H9 (cell line): ENCODE data around the gene KCNH2. TPM values are rescaled to one million over a fixed set of nuclear protein-coding genes. Genes with fewer than 3 reads are reported as not detected.

Source experiments
- DNase-seq: peaks from one replicate; pipeline ENCODE4 v3.0.0-alpha.2; 2017
- H2AFZ ChIP-seq: one replicate; pipeline ENCODE4 v1.6.1; 2013; ENCODE audit warnings: mild to moderate bottlenecking, low read length, control low read depth, moderate library complexity
- H2AK5ac ChIP-seq: 2 replicates; pipeline ENCODE4 v1.6.1; 2013; ENCODE audit warnings: low read length, control low read depth, mixed read lengths; ENCODE audit not compliant: insufficient read length
- H2BK120ac ChIP-seq: one replicate; pipeline ENCODE4 v1.6.1; 2013; ENCODE audit warnings: low read depth, mild to moderate bottlenecking, low read length, control low read depth, inconsistent platforms; ENCODE audit not compliant: poor library complexity, severe bottlenecking
- H2BK12ac ChIP-seq: 2 replicates; pipeline ENCODE4 v1.6.1; 2013; ENCODE audit warnings: low read length, control low read depth, mixed read lengths, low read depth; ENCODE audit not compliant: insufficient read length
- H2BK15ac ChIP-seq: 2 replicates; pipeline ENCODE4 v1.6.1; 2013; ENCODE audit warnings: low read depth, low read length, control low read depth
- H2BK20ac ChIP-seq: one replicate; pipeline ENCODE4 v1.6.1; 2013; ENCODE audit warnings: low read depth, mild to moderate bottlenecking, low read length, control low read depth, inconsistent platforms; ENCODE audit not compliant: poor library complexity, severe bottlenecking
- H2BK5ac ChIP-seq: 2 replicates; pipeline ENCODE4 v1.6.1; 2013; ENCODE audit warnings: low read length, control low read depth, mixed read lengths; ENCODE audit not compliant: insufficient read length
- H3K14ac ChIP-seq: 2 replicates; pipeline ENCODE4 v1.6.1; 2013; ENCODE audit warnings: low read length, control low read depth; ENCODE audit not compliant: insufficient read depth
- H3K18ac ChIP-seq: 2 replicates; pipeline ENCODE4 v1.6.1; 2013; ENCODE audit warnings: low read depth, mild to moderate bottlenecking, mixed read lengths, low read length, control low read depth; ENCODE audit not compliant: insufficient read length
- H3K23ac ChIP-seq: 2 replicates; pipeline ENCODE4 v1.6.1; 2013; ENCODE audit warnings: low read length, control low read depth, mixed read lengths, low read depth; ENCODE audit not compliant: insufficient read length
- H3K23me2 ChIP-seq: 2 replicates; pipeline ENCODE4 v1.6.1; 2013; ENCODE audit warnings: low read depth, mild to moderate bottlenecking, mixed read lengths, low read length, control low read depth; ENCODE audit not compliant: insufficient read length, poor library complexity, severe bottlenecking
- H3K27ac ChIP-seq: 2 replicates; pipeline ENCODE4 v1.5.1; 2013; ENCODE audit warnings: low read length, control low read depth, mixed read lengths, low read depth; ENCODE audit not compliant: insufficient read length
- H3K27me3 ChIP-seq: 2 replicates; pipeline ENCODE4 v1.6.1; 2013; ENCODE audit warnings: low read length, control low read depth, inconsistent platforms; ENCODE audit not compliant: insufficient read depth
- H3K4ac ChIP-seq: 2 replicates; pipeline ENCODE4 v1.6.1; 2013; ENCODE audit warnings: low read depth, mild to moderate bottlenecking, control low read depth, inconsistent platforms, low read length, moderate library complexity
- H3K4me1 ChIP-seq: 2 replicates; pipeline ENCODE4 v1.6.1; 2013; ENCODE audit warnings: low read length, control low read depth, inconsistent platforms; ENCODE audit not compliant: insufficient read depth
- H3K4me2 ChIP-seq: 2 replicates; pipeline ENCODE4 v1.6.1; 2013; ENCODE audit warnings: low read length, control low read depth, mixed read lengths; ENCODE audit not compliant: insufficient read length, insufficient read depth
- H3K56ac ChIP-seq: 2 replicates; pipeline ENCODE4 v1.6.1; 2013; ENCODE audit warnings: low read depth, mild to moderate bottlenecking, mixed read lengths, low read length, control low read depth; ENCODE audit not compliant: insufficient read length
- H3K79me1 ChIP-seq: 2 replicates; pipeline ENCODE4 v1.6.1; 2013; ENCODE audit warnings: low read depth, mild to moderate bottlenecking, moderate library complexity, low read length, control low read depth, inconsistent platforms; ENCODE audit not compliant: insufficient read depth, poor library complexity, severe bottlenecking
- H3K79me2 ChIP-seq: 2 replicates; pipeline ENCODE4 v1.6.1; 2013; ENCODE audit warnings: low read length, control low read depth, inconsistent platforms; ENCODE audit not compliant: insufficient read depth
- H3K9ac ChIP-seq: 2 replicates; pipeline ENCODE4 v1.6.1; 2013; ENCODE audit warnings: low read length, control low read depth, mixed read lengths; ENCODE audit not compliant: insufficient read length; ENCODE audit errors: extremely low read depth
- H3K9me3 ChIP-seq: one replicate; pipeline ENCODE4 v1.6.1; 2013; ENCODE audit warnings: low read depth, low read length, inconsistent platforms; ENCODE audit not compliant: control insufficient read depth
- H3T11ph ChIP-seq: one replicate; pipeline ENCODE4 v1.6.1; 2013; ENCODE audit warnings: mild to moderate bottlenecking, low read length, control low read depth, inconsistent platforms
- H4K20me1 ChIP-seq: one replicate; pipeline ENCODE4 v1.6.1; 2013; ENCODE audit not compliant: control insufficient read depth, insufficient read length, insufficient read depth
- H4K5ac ChIP-seq: 2 replicates; pipeline ENCODE4 v1.6.1; 2013; ENCODE audit warnings: low read depth, mild to moderate bottlenecking, mixed read lengths, low read length, control low read depth; ENCODE audit not compliant: insufficient read length
- H4K8ac ChIP-seq: replicated peaks from 2 replicates; pipeline ENCODE4 v1.6.1; 2013; ENCODE audit warnings: low read length, control low read depth, mixed read lengths, low read depth; ENCODE audit not compliant: insufficient read length
- H4K91ac ChIP-seq: 2 replicates; pipeline ENCODE4 v1.6.1; 2013; ENCODE audit warnings: low read depth, mild to moderate bottlenecking, moderate library complexity, mixed read lengths, low read length, control low read depth; ENCODE audit not compliant: insufficient read length
- H3K27ac Mint-ChIP-seq, 3 experiments: 2 replicates in 2 of 3; 3 replicates in 1 of 3; pipeline ENCODE4 v1.8.0; 2020 to 2021; ENCODE audit warnings: mixed read lengths in 3 of 3, mild to moderate bottlenecking in 1 of 3, moderate library complexity in 1 of 3
- H3K27me3 Mint-ChIP-seq: 2 replicates; pipeline ENCODE4 v1.8.0; 2021; ENCODE audit warnings: low read depth, mild to moderate bottlenecking, moderate library complexity, mixed read lengths
- H3K36me3 Mint-ChIP-seq, 3 experiments: 2 replicates in 2 of 3; 3 replicates in 1 of 3; pipeline ENCODE4 v1.8.0; 2020 to 2021; ENCODE audit warnings: low read depth in 3 of 3, mixed read lengths in 3 of 3; ENCODE audit not compliant: insufficient read depth in 1 of 3
- H3K4me1 Mint-ChIP-seq, 2 experiments: 2 replicates each; pipeline ENCODE4 v1.8.0; 2020; ENCODE audit warnings: mixed read lengths in 2 of 2
- H3K4me3 Mint-ChIP-seq, 2 experiments: 2 replicates in 1 of 2; 3 replicates in 1 of 2; pipeline ENCODE4 v1.8.0; 2020 to 2021; ENCODE audit warnings: mild to moderate bottlenecking in 2 of 2, mixed read lengths in 2 of 2, moderate library complexity in 1 of 2
- H3K9me3 Mint-ChIP-seq, 2 experiments: 2 replicates in 1 of 2; 3 replicates in 1 of 2; pipeline ENCODE4 v1.8.0; 2020; ENCODE audit warnings: mild to moderate bottlenecking in 2 of 2, mixed read lengths in 2 of 2, moderate library complexity in 1 of 2
- WGBS: extraction: QIAGEN DNeasy Blood & Tissue Kit; methylation state at CpG from one replicate; pipeline ENCODE4 v1.1.7; 2013; ENCODE audit warnings: missing lambda C conversion rate, low lambda C conversion rate, mixed read lengths; ENCODE audit not compliant: insufficient read length; ENCODE audit errors: extremely low coverage; 5-methylcytosine and 5-hydroxymethylcytosine counted together
- total RNA-seq: library from RNA; stranded (reverse); gene quantifications from 2 replicates; pipeline ENCODE4 v1.2.1, GENCODE V29; 2021
- TF ChIP-seq, protein P1 (sequence below): fragments of 200-600 bp; sonication (generic); conservative IDR thresholded peaks from 3 replicates; pipeline ENCODE4 v1.8.0; 2021; ENCODE audit warnings: antibody characterized with exemption, mild to moderate bottlenecking

KCNH2 gene
- total RNA-seq, 1 experiment from 2014 or later = 4.5 TPM

DNA sequence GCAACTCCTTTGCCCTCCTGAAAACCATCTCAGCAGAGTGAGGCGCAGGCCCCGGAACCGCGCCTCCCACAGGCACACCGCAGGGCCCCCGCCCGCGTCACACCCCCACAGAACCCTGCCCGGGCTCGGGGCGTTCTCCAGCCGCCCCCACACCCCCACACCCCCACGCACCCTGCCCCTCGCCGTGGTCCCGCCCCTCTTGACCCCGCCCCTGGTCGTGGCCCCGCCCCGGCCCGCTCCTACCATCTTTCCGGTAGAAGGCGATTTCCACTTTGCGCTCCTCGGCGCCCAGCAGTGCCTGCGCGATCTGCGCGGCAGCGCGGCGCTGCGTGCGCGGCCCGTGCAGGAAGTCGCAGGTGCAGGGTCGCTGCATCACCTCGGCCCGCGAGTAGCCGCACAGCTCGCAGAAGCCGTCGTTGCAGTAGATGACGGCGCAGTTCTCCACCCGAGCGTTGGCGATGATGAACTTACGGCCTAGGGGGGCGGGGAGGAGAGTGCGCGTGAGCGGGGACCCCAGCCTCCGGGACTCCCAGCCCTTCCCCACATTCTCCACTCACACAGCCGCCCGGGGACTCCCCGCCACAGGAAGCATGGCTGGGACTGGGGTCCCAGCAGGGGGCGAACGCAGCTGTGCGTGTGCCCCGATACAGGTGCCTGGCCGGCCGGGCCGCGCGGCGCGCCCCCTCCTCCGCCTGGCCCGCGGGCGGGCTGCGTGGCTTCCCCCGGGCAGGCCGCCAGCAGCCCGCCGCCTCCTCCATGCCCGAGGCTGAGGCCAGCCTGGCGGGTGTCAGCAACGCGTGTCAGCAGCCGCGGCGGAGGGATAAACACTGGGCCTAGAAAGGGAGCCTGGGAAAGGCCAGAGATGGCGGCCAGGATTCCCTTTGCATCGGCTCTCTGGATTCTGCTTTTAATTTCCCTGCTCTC, 3.4 kb downstream of the KCNH2 start:
- Histone ChIP-seq H3K4me2 (peak overlapping the region; percentile 75), H3K79me1 (no peaks in the 10 kb centered on the region), H4K8ac (no peak overlapping the region), H3K23ac (no peak overlapping the region), H3K56ac (no peak overlapping the region), H4K20me1 (no peaks in the 10 kb centered on the region), H2BK20ac (no peak overlapping the region), H2AFZ (no peak overlapping the region), H3K14ac (no peak overlapping the region), H4K91ac (no peak overlapping the region), H3K9me3 (no peaks in the 10 kb centered on the region), H3K23me2 (peaks cover 19% of the 10 kb centered on the region), H4K5ac (no peak overlapping the region), H2BK12ac (no peak overlapping the region), H3K4me1 (peaks cover 5% of the 10 kb centered on the region; the same call in 1 of the 2 replicates), H2AK5ac (no peak overlapping the region), H3K27ac (no peak overlapping the region), H3T11ph (no peak overlapping the region), H3K9ac (no peak overlapping the region), H2BK5ac (no peak overlapping the region), H3K4ac (no peak overlapping the region), H3K27me3 (peaks cover 7% of the 10 kb centered on the region; the same call in 1 of the 2 replicates), H2BK120ac (no peak overlapping the region), H2BK15ac (no peak overlapping the region), H3K18ac (no peak overlapping the region), H3K79me2 (no peaks in the 10 kb centered on the region)
- peaks cover 0 to 3% (median 0%) of the 10 kb centered on the region in 3 experiments; a peak in 3 of 7 replicates for H3K36me3 Mint-ChIP-seq
- TF ChIP-seq, protein P1, sequence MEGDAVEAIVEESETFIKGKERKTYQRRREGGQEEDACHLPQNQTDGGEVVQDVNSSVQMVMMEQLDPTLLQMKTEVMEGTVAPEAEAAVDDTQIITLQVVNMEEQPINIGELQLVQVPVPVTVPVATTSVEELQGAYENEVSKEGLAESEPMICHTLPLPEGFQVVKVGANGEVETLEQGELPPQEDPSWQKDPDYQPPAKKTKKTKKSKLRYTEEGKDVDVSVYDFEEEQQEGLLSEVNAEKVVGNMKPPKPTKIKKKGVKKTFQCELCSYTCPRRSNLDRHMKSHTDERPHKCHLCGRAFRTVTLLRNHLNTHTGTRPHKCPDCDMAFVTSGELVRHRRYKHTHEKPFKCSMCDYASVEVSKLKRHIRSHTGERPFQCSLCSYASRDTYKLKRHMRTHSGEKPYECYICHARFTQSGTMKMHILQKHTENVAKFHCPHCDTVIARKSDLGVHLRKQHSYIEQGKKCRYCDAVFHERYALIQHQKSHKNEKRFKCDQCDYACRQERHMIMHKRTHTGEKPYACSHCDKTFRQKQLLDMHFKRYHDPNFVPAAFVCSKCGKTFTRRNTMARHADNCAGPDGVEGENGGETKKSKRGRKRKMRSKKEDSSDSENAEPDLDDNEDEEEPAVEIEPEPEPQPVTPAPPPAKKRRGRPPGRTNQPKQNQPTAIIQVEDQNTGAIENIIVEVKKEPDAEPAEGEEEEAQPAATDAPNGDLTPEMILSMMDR = peak; percentile 36; the same call in 1 of the 3 replicates
- no peak overlapping the region for H3K27ac Mint-ChIP-seq
- peaks cover 60% of the 10 kb centered on the region for H3K27me3 Mint-ChIP-seq
- peaks cover 47 to 64% of the 10 kb centered on the region in 2 experiments for H3K4me1 Mint-ChIP-seq
- H3K4me3 Mint-ChIP-seq = peak overlapping the region; percentile 72 to 90
- peak; percentile 49 for DNase-seq
- H3K9me3 Mint-ChIP-seq = no peaks in the 10 kb centered on the region; a peak in 2 of 5 replicates
- no CpG with 5 or more reads among the region's 89 CpGs for WGBS
